GM19397 (cell line): ENCODE data around the gene B4GALT6.
"Not testable (repeated sequence)": the region's sequence is repeated elsewhere in the genome, so short reads cannot be mapped to it uniquely, and the experiment has no call there.

Source experiments
- ATAC-seq: cut with Tn5 transposase; IDR thresholded peaks from one replicate; pipeline ENCODE4 v1.9.1; 2021; ENCODE audit warnings: mild to moderate bottlenecking, moderate library complexity; ENCODE audit not compliant: unreplicated experiment

B4GALT6 gene

GRCh38 chr18:31684279-31685096 lies at the start of gene B4GALT6:
Gene B4GALT6, minus strand, starts transcription at chr18:31684581. Its CDS starts 155 bp downstream, at chr18:31684426.
- peak; percentile 45 for ATAC-seq

GRCh38 chr18:31731628-31732027 lies 47.2 kb upstream of the B4GALT6 start:
- no peak for ATAC-seq

- not testable (repeated sequence) for ATAC-seq
Observed at GRCh38 chr18:31729196-31729595, 44.8 kb upstream of the B4GALT6 start.

GRCh38 chr18:31723990-31724711 lies 39.8 kb upstream of the B4GALT6 start:
- ATAC-seq = no peak

- ATAC-seq = no peak
Observed at GRCh38 chr18:31723639-31723989, 39.2 kb upstream of the B4GALT6 start.

- peak; percentile 97 for ATAC-seq
Observed at GRCh38 chr18:31722369-31722957, 38.1 kb upstream of the B4GALT6 start.

- no peak for ATAC-seq
Observed at GRCh38 chr18:31721601-31722000, 37.2 kb upstream of the B4GALT6 start.

- ATAC-seq = no peak
Observed at GRCh38 chr18:31720867-31721266, 36.5 kb upstream of the B4GALT6 start.

GRCh38 chr18:31719363-31720006 lies 35.1 kb upstream of the B4GALT6 start:
- no peak for ATAC-seq

- no peak for ATAC-seq
Observed at GRCh38 chr18:31718386-31718785, 34.0 kb upstream of the B4GALT6 start.

GRCh38 chr18:31716362-31716761 lies 32.0 kb upstream of the B4GALT6 start:
- no peak for ATAC-seq

- ATAC-seq = no peak
Observed at GRCh38 chr18:31711365-31712172, 27.2 kb upstream of the B4GALT6 start.

GRCh38 chr18:31710826-31711225 lies 26.4 kb upstream of the B4GALT6 start:
- ATAC-seq = no peak

- ATAC-seq = no peak
Observed at GRCh38 chr18:31707815-31708214, 23.4 kb upstream of the B4GALT6 start.

- no peak for ATAC-seq
Observed at GRCh38 chr18:31702449-31702848, 18.1 kb upstream of the B4GALT6 start.

GRCh38 chr18:31701744-31702143 lies 17.4 kb upstream of the B4GALT6 start:
- ATAC-seq = no peak

- ATAC-seq = no peak
Observed at GRCh38 chr18:31700990-31701389, 16.6 kb upstream of the B4GALT6 start.

GRCh38 chr18:31697351-31698298 lies 13.2 kb upstream of the B4GALT6 start:
- ATAC-seq = no peak

- ATAC-seq = no peak
Observed at GRCh38 chr18:31695989-31696388, 11.6 kb upstream of the B4GALT6 start.
